ENCODE results near the gene TPP1. TPM values are rescaled to one million over a fixed set of nuclear protein-coding genes. Genes with fewer than 3 reads are reported as not detected.

Gene TPP1
- total RNA-seq, 2 donors from 2014 or later: 66.7 to 75.6 TPM

- no peaks in the 10 kb centered on the region for H3K27me3 ChIP-seq (replicated peaks; ENCODE audit: insufficient read depth)
- no peak overlapping the region for H3K4me3 ChIP-seq
- H3K27ac ChIP-seq: peak overlapping the region in 1 of 2 donors; percentile 21
- no peak for DNase-seq (ENCODE audit: low spot score)
- H3K36me3 ChIP-seq: no peaks in the 10 kb centered on the region
- no peak for ATAC-seq (ENCODE audit: insufficient number of reproducible peaks, low FRiP score, low read depth)
- no peaks in the 10 kb centered on the region for H3K9me3 ChIP-seq
- H3K4me1 ChIP-seq (ENCODE audit: control insufficient read depth in 1 of 2, low read depth in 2 of 2): peaks cover 9 to 48% of the 10 kb centered on the region in 2 donors
- TF ChIP-seq, protein P1, sequence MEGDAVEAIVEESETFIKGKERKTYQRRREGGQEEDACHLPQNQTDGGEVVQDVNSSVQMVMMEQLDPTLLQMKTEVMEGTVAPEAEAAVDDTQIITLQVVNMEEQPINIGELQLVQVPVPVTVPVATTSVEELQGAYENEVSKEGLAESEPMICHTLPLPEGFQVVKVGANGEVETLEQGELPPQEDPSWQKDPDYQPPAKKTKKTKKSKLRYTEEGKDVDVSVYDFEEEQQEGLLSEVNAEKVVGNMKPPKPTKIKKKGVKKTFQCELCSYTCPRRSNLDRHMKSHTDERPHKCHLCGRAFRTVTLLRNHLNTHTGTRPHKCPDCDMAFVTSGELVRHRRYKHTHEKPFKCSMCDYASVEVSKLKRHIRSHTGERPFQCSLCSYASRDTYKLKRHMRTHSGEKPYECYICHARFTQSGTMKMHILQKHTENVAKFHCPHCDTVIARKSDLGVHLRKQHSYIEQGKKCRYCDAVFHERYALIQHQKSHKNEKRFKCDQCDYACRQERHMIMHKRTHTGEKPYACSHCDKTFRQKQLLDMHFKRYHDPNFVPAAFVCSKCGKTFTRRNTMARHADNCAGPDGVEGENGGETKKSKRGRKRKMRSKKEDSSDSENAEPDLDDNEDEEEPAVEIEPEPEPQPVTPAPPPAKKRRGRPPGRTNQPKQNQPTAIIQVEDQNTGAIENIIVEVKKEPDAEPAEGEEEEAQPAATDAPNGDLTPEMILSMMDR (IDR thresholded peaks at IDR 0.05): no peak
Measured at GRCh38 chr11:6653656-6654055, 34.4 kb upstream of the TPP1 start.

DNA sequence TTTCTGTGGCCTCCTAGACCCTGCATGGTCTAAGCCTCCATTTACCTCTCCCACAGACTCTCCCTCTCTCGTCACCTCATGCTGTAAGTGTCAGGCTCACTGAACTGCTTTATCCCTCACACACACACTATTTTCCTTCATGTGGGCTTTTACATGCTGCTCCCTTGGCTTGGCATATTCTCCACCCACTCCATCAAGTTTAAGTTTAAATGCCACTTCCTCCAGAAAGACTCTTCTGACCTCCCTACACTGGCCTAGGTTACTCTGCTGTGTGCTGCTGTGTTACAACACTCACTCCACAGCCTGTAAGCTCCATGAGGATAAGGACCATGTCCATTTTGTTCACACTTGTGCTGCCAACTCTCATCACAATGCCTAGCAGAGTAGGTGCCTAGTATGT, 33.9 kb upstream of the TPP1 start:
- Histone ChIP-seq H3K4me1 (ENCODE audit: control insufficient read depth in 1 of 2, low read depth in 2 of 2) (peaks cover 13 to 53% of the 10 kb centered on the region in 2 donors), H3K27ac (peak overlapping the region in 1 of 2 donors; percentile 21), H3K4me3 (no peak overlapping the region), H3K9me3 (no peaks in the 10 kb centered on the region), H3K27me3 (replicated peaks; ENCODE audit: insufficient read depth) (no peaks in the 10 kb centered on the region), H3K36me3 (no peaks in the 10 kb centered on the region)
- TF ChIP-seq, protein P1 (IDR thresholded peaks at IDR 0.05): no peak
- DNase-seq (ENCODE audit: low spot score) (no peak), ATAC-seq (ENCODE audit: insufficient number of reproducible peaks, low FRiP score, low read depth) (no peak)

- H3K27ac ChIP-seq: no peak overlapping the region
- peaks cover 23 to 56% of the 10 kb centered on the region in 2 donors for H3K4me1 ChIP-seq (ENCODE audit: control insufficient read depth in 1 of 2, low read depth in 2 of 2)
- H3K9me3 ChIP-seq: no peaks in the 10 kb centered on the region
- no peak for DNase-seq (ENCODE audit: low spot score)
- no peaks in the 10 kb centered on the region for H3K27me3 ChIP-seq (replicated peaks; ENCODE audit: insufficient read depth)
- TF ChIP-seq, protein P1 (IDR thresholded peaks at IDR 0.05): no peak
- H3K4me3 ChIP-seq: no peak overlapping the region
- H3K36me3 ChIP-seq: no peaks in the 10 kb centered on the region
- no peak for ATAC-seq (ENCODE audit: insufficient number of reproducible peaks, low FRiP score, low read depth)
Measured at GRCh38 chr11:6652182-6652581, 33.0 kb upstream of the TPP1 start.

GRCh38 chr11:6650980-6651379, 31.8 kb upstream of the TPP1 start:
- TF ChIP-seq, protein P1 (IDR thresholded peaks at IDR 0.05): no peak
- ATAC-seq (ENCODE audit: insufficient number of reproducible peaks, low FRiP score, low read depth): no peak
- no peak overlapping the region for H3K4me3 ChIP-seq
- no peak for DNase-seq (ENCODE audit: low spot score)
- H3K27ac ChIP-seq: no peak overlapping the region
- H3K4me1 ChIP-seq (ENCODE audit: control insufficient read depth in 1 of 2, low read depth in 2 of 2): peaks cover 29 to 56% of the 10 kb centered on the region in 2 donors
- H3K36me3 ChIP-seq: no peaks in the 10 kb centered on the region
- H3K9me3 ChIP-seq: no peaks in the 10 kb centered on the region
- H3K27me3 ChIP-seq (replicated peaks; ENCODE audit: insufficient read depth): no peaks in the 10 kb centered on the region

DNA sequence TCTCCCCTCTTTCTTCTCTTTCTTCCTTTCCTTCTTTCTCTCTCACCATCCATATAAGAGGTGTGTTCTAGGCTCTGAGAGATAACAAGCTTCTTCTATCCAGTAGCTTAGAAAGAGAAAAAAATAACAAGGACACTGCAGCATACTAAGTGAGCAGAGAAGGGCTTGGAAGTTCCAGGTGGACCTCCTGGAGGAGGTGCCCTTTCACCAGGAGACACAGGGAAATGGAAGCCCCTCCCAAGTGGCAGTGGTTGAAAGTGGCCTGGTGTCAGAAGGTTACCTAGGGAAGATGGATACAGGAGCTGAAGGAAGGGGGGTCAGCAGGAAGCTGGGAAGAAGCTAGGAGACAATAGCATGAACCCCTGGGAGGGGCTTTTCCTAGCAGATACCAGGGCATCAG, 30.9 kb upstream of the TPP1 start:
- Histone ChIP-seq H3K4me1 (ENCODE audit: control insufficient read depth in 1 of 2, low read depth in 2 of 2) (peaks cover 33 to 62% of the 10 kb centered on the region in 2 donors), H3K36me3 (no peaks in the 10 kb centered on the region), H3K4me3 (no peak overlapping the region), H3K27ac (no peak overlapping the region), H3K9me3 (no peaks in the 10 kb centered on the region), H3K27me3 (replicated peaks; ENCODE audit: insufficient read depth) (no peaks in the 10 kb centered on the region)
- DNase-seq (ENCODE audit: low spot score) (no peak), ATAC-seq (ENCODE audit: insufficient number of reproducible peaks, low FRiP score, low read depth) (no peak)
- TF ChIP-seq, protein P1 (IDR thresholded peaks at IDR 0.05): no peak
